ENCODE results near the gene DLG2.

Gene DLG2

GRCh38 chr11:83922953-83923352 is 1704.2 kb downstream of the DLG2 start:
- ATAC-seq (replicated peaks) (no peak), DNase-seq (no peak)
- H3K4me3 Mint-ChIP-seq = no peak overlapping the region
- H3K9me3 Mint-ChIP-seq = no peaks in the 10 kb centered on the region
- H3K4me1 Mint-ChIP-seq = no peaks in the 10 kb centered on the region
- no peak overlapping the region for H3K27ac Mint-ChIP-seq
- no peaks in the 10 kb centered on the region for H3K27me3 Mint-ChIP-seq
- no peaks in the 10 kb centered on the region for H3K36me3 Mint-ChIP-seq

- no peaks in the 10 kb centered on the region for H3K9me3 Mint-ChIP-seq
- H3K36me3 Mint-ChIP-seq = no peaks in the 10 kb centered on the region
- no peaks in the 10 kb centered on the region for H3K27me3 Mint-ChIP-seq
- DNase-seq (no peak), ATAC-seq (replicated peaks) (no peak)
- no peaks in the 10 kb centered on the region for H3K4me1 Mint-ChIP-seq
- H3K27ac Mint-ChIP-seq = no peak overlapping the region
- no peak overlapping the region for H3K4me3 Mint-ChIP-seq
Measured at GRCh38 chr11:83922318-83922717, 1704.8 kb downstream of the DLG2 start.

GRCh38 chr11:83921447-83922192 is 1705.5 kb downstream of the DLG2 start:
- DNase-seq (no peak), ATAC-seq (replicated peaks) (no peak)
- Mint-ChIP-seq H3K27ac (no peak overlapping the region), H3K36me3 (no peaks in the 10 kb centered on the region), H3K9me3 (no peaks in the 10 kb centered on the region), H3K4me1 (no peaks in the 10 kb centered on the region), H3K27me3 (no peaks in the 10 kb centered on the region), H3K4me3 (no peak overlapping the region)

GRCh38 chr11:83918476-83918875 is 1708.7 kb downstream of the DLG2 start:
- no peak overlapping the region for H3K4me3 Mint-ChIP-seq
- H3K36me3 Mint-ChIP-seq = no peaks in the 10 kb centered on the region
- H3K4me1 Mint-ChIP-seq = no peaks in the 10 kb centered on the region
- no peaks in the 10 kb centered on the region for H3K27me3 Mint-ChIP-seq
- DNase-seq = no peak
- no peak for ATAC-seq (replicated peaks)
- H3K27ac Mint-ChIP-seq = no peak overlapping the region
- no peaks in the 10 kb centered on the region for H3K9me3 Mint-ChIP-seq

GRCh38 chr11:83914995-83915394 is 1712.1 kb downstream of the DLG2 start:
- DNase-seq (no peak), ATAC-seq (replicated peaks) (no peak)
- no peak overlapping the region for H3K27ac Mint-ChIP-seq
- H3K27me3 Mint-ChIP-seq = no peaks in the 10 kb centered on the region
- no peaks in the 10 kb centered on the region for H3K9me3 Mint-ChIP-seq
- H3K4me1 Mint-ChIP-seq = no peaks in the 10 kb centered on the region
- H3K36me3 Mint-ChIP-seq = no peaks in the 10 kb centered on the region
- H3K4me3 Mint-ChIP-seq = no peak overlapping the region

GRCh38 chr11:83909579-83910534 is 1717.3 kb downstream of the DLG2 start:
- Mint-ChIP-seq H3K4me3 (no peak overlapping the region), H3K36me3 (no peaks in the 10 kb centered on the region), H3K4me1 (no peaks in the 10 kb centered on the region), H3K27me3 (no peaks in the 10 kb centered on the region), H3K9me3 (no peaks in the 10 kb centered on the region), H3K27ac (no peak overlapping the region)
- DNase-seq (no peak), ATAC-seq (replicated peaks) (no peak)

- DNase-seq (no peak), ATAC-seq (replicated peaks) (no peak)
- Mint-ChIP-seq H3K4me3 (no peak overlapping the region), H3K9me3 (no peaks in the 10 kb centered on the region), H3K27me3 (no peaks in the 10 kb centered on the region), H3K36me3 (no peaks in the 10 kb centered on the region), H3K4me1 (no peaks in the 10 kb centered on the region), H3K27ac (no peak overlapping the region)
Measured at GRCh38 chr11:83908298-83908856, 1718.8 kb downstream of the DLG2 start.

- no peak overlapping the region for H3K27ac Mint-ChIP-seq
- no peaks in the 10 kb centered on the region for H3K27me3 Mint-ChIP-seq
- no peak overlapping the region for H3K4me3 Mint-ChIP-seq
- H3K9me3 Mint-ChIP-seq = peaks cover 0 to 7% of the 10 kb centered on the region in 2 donors
- H3K36me3 Mint-ChIP-seq = no peaks in the 10 kb centered on the region
- no peak for DNase-seq
- H3K4me1 Mint-ChIP-seq = no peaks in the 10 kb centered on the region
- no peak for ATAC-seq (replicated peaks)
Measured at GRCh38 chr11:83895516-83895915, 1731.6 kb downstream of the DLG2 start.

- no peak for DNase-seq
Measured at GRCh38 chr11:83881428-83881827, 1745.7 kb downstream of the DLG2 start.

GRCh38 chr11:83871054-83871453 is 1756.1 kb downstream of the DLG2 start:
- DNase-seq = no peak
- no peak overlapping the region for H3K4me3 Mint-ChIP-seq
- no peak overlapping the region for H3K27ac Mint-ChIP-seq
- no peak for ATAC-seq (replicated peaks)
- no peaks in the 10 kb centered on the region for H3K9me3 Mint-ChIP-seq
- no peaks in the 10 kb centered on the region for H3K4me1 Mint-ChIP-seq
- peaks cover 0 to 5% of the 10 kb centered on the region in 2 donors for H3K27me3 Mint-ChIP-seq
- no peaks in the 10 kb centered on the region for H3K36me3 Mint-ChIP-seq

More at GRCh38 chr11:83881428-83881827, 1745.7 kb downstream of the DLG2 start:
- H3K36me3 Mint-ChIP-seq = no peaks in the 10 kb centered on the region
- no peak overlapping the region for H3K27ac Mint-ChIP-seq
- H3K27me3 Mint-ChIP-seq = no peaks in the 10 kb centered on the region
- H3K9me3 Mint-ChIP-seq = peaks cover 0 to 2% of the 10 kb centered on the region in 2 donors
- no peak for ATAC-seq (replicated peaks)
- H3K4me3 Mint-ChIP-seq = no peak overlapping the region
- no peaks in the 10 kb centered on the region for H3K4me1 Mint-ChIP-seq

- Mint-ChIP-seq H3K4me3 (no peak overlapping the region), H3K27ac (no peak overlapping the region), H3K27me3 (no peaks in the 10 kb centered on the region), H3K9me3 (no peaks in the 10 kb centered on the region), H3K4me1 (no peaks in the 10 kb centered on the region), H3K36me3 (no peaks in the 10 kb centered on the region)
- DNase-seq = no peak
- ATAC-seq (replicated peaks) = no peak
Measured at GRCh38 chr11:83866655-83867054, 1760.5 kb downstream of the DLG2 start.

- Mint-ChIP-seq H3K27me3 (no peaks in the 10 kb centered on the region), H3K9me3 (peaks cover 0 to 4% of the 10 kb centered on the region in 2 donors), H3K36me3 (no peaks in the 10 kb centered on the region), H3K4me1 (no peaks in the 10 kb centered on the region), H3K4me3 (no peak overlapping the region), H3K27ac (no peak overlapping the region)
- ATAC-seq (replicated peaks) (no peak), DNase-seq (no peak)
Measured at GRCh38 chr11:83865636-83866461, 1761.3 kb downstream of the DLG2 start.

GRCh38 chr11:83864412-83865057 is 1762.6 kb downstream of the DLG2 start:
- Mint-ChIP-seq H3K36me3 (no peaks in the 10 kb centered on the region), H3K27me3 (no peaks in the 10 kb centered on the region), H3K4me3 (no peak overlapping the region), H3K4me1 (no peaks in the 10 kb centered on the region), H3K27ac (no peak overlapping the region), H3K9me3 (peaks cover 0 to 9% of the 10 kb centered on the region in 2 donors)
- no peak for ATAC-seq (replicated peaks)
- DNase-seq = no peak

Data from stimulated activated naive B cell treated with anti-CD40 and anti-IgM and Interleukin-4, amounts not matched to agents 10 μg/mL and 1 μg/mL and 100 μg/mL, for 72 hours (primary cell).